ENCODE measurements around the gene RNF26.
A peak's percentile ranks its signal among the peaks of the same experiment; 100 is the strongest.

Gene RNF26

DNA sequence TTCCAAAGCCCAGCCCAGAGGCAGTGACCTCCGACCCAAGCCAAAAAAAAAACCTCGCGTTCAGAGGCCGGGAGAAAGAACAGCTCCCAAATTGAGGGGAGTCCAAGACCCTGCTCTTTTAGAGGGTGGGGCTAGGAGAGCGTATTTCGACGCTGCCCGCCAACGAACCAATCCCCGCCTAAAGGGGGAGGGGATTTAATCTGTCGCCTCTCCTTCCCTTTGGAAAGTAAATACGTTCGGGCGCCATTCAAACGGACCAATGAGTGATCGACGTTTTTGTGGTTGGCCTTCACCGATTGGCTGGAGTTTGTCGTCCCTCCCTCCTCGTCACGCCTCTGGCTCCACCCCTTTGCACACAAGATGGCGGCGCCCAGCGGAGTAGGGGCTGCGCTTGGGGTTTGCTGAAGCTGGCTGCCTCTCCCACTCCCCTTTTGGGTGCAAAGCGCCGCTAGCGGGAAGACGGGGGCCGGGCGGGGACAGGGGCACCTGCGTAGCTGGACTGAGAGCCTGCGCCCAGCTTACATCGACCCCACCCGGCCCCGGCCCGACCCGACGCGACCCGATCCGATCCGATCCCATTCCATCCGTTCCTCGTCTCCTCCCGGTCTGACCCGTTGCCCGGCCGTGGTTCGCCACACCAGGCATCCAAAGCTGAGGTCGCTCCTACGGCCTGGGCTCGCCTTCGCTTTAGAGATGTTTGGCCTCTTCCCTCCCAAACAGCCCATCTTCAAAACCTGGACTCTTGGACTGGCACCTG lies at the start of gene RNF26:
RNF26 (plus strand) TSS at position 354 of the 757 bp plus-strand sequence. CDS start 596 bp downstream, outside the sequence.
- peak; percentile 92 to 99 (median 98) for DNase-seq
- intact Hi-C loops (cut with DNase I) = no loop called here

- DNase-seq = no peak
- intact Hi-C loops (cut with DNase I) = no loop called here
Measured at GRCh38 chr11:119285431-119285830, 48.9 kb upstream of the RNF26 start.

GRCh38 chr11:119288219-119288618 lies 46.1 kb upstream of the RNF26 start:
- intact Hi-C loops (cut with DNase I) = no loop called here
- DNase-seq = no peak

DNA sequence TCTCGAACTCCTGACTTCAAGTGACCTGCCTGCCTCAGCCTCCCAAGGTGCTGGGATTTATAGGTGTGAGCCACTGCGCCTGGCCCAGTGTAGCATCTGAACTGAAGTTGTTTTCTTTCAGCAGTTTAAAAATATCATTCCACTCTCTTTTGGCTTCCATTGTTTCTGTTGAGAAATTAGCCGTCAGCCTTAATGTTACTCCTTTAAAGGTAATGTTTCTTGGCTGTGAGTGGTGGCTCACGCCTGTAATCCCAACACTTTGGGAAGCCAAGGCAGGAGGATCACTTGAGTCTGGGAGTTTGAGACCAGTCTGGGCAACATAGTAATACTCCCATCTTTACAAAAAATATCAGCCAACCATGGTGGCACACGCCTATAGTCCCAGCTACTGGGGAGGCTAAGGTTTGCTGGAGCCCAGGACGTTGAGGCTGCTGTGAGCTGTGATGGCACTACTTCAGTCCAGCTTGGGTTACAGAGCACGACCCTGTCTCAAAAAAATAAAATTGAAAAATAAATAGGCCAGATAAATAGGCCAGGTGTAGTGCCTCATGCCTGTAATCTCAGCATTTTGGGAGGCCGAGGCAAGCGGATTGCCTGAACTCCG lies 43.3 kb upstream of the RNF26 start:
- no peak for DNase-seq
- intact Hi-C loops (cut with DNase I) = no loop called here

GRCh38 chr11:119293461-119293860 lies 40.9 kb upstream of the RNF26 start:
- no peak for DNase-seq
- intact Hi-C loops (cut with DNase I) = no loop called here

- DNase-seq = no peak
- intact Hi-C loops (cut with DNase I) = no loop called here
Measured at GRCh38 chr11:119295178-119295577, 39.1 kb upstream of the RNF26 start.

DNA sequence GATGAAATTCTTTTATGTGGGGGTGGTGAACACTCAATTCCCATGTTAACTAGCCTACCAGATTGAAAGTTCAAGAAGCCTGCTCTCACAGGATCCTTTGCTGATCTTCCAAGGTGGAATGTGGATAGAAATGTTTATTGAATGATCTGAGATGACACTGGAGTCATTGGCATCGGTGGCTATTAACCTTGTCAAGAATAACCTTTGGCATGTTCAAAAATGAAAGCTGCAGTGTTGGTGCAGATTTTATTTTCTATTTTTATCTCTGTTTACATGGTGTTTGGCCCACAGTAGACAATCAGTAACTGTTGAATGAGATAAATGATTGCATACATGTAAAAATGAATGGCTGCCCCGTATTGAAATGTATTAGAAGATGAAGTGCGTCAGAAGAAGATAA lies 36.4 kb upstream of the RNF26 start:
- no peak for DNase-seq
- intact Hi-C loops (cut with DNase I) = no loop called here

GRCh38 chr11:119298726-119299125 lies 35.6 kb upstream of the RNF26 start:
- DNase-seq = no peak
- intact Hi-C loops (cut with DNase I) = no loop called here

DNA sequence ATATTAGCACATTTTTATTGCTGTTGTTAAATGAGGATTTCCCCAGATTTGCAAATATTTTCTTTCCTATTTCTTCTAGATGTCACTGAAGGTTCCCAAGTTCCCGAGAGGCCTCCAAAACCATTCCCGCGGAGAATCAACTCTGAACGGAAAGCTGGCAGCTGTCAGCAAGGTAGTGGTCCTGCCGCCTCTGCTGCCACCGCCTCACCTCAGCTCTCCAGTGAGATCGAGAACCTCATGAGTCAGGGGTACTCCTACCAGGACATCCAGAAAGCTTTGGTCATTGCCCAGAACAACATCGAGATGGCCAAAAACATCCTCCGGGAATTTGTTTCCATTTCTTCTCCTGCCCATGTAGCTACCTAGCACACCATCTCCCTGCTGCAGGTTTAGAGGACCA lies 34.9 kb upstream of the RNF26 start:
- DNase-seq = no peak
- intact Hi-C loops (cut with DNase I) = no loop called here

DNA sequence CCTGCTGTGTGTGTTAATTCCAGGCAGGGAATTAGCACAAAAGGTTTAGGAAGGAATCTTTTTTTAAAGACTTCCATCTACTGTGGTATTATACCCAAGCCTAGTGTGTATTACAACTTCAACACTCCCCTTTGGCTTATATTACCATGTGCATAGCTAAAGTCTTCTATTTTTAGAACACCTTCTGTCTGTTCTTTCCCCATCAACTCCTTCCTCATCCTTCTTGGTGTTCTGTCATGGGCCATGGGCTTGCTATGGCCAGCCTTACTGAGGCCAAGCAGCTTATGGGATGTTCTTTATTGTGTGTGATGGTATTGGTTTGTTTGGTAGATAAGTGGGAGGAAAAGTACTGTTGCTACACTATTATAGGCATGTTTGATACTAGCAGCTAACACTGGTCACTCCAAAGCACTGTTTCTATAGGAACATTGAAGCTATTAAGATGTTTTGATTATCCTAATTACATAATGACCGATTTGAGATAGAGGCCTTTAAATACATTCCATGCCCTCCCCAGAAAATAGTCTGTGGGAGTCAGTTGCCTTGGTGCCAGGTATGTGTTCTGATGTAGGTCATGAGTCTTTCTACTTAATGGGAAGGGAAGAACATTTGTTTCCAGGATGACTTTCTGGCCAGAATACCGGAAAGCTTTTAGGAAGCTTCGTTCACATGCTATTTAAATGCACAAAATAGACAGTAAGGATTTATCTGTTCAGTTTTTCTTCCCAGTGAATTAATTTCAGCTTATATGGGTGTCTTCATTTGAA lies 33.9 kb upstream of the RNF26 start:
- intact Hi-C loops (cut with DNase I) = no loop called here
- DNase-seq = no peak

GRCh38 chr11:119303227-119303718 lies 31.1 kb upstream of the RNF26 start:
- intact Hi-C loops (cut with DNase I) = no loop called here

DNA sequence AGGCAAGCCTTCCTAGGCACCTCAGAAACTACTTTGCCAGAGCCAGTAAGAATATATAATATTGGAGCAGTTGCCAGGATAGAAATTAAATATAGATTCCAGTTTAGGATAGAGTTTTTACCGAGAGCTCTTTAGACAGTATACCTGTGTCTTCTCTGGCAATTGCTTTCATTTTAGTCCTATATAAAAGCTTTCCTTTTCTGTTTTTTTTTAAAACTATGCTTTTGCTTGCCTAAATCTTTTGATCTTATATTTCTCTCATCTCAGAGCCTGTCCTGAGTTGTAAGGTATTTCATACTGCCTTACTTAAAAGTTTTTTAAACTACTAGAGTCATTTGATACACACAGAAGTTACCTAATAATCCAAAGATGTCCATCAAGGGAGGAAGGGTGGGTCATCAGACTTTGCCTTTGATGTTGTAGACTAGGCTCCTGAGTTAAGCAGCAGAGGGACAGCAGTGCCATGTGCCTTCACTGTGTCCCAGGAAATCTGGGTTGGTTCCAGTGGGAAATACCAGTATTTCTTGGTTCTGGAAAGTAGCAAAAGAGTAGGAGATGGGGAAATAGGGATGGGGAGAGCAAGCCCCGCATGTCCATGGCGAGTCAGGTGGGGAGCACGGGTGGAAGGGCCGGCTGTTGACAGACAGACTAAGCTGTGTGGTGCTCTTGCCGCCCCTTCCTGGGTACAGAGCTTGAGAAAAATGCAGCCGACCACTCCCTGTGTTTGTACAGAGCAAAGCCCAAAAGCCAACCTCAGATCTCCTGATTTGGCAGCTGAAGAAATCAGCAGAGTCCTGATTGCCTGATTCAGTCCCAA lies 28.6 kb upstream of the RNF26 start:
- intact Hi-C loops (cut with DNase I) = no loop called here

More at GRCh38 chr11:119303227-119303718, 31.1 kb upstream of the RNF26 start:
- no peak for DNase-seq

GRCh38 chr11:119306373-119306890 lies 27.9 kb upstream of the RNF26 start:
- DNase-seq = no peak
- intact Hi-C loops (cut with DNase I) = no loop called here

More for the DNA sequence above, 28.6 kb upstream of the RNF26 start:
- no peak for DNase-seq

DNA sequence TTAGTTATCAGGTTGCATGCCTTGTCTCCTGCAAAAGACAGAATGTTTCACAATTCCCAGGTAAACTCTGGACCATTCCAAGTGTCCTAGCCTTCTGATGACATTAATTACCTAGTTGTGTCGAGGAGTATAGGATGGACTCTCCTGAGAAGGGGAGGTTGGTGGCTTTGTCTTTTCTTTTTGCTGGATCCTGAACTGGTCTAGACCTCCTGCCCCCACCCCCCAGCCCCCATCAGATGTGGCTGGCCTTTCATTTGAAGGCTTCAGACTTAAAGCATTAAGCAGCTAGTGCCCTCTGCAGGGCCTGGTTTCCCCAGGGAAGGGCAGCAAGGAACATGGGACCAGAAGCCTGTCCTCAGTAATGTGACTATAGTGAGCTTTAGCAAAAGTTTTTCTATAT lies 27.1 kb upstream of the RNF26 start:
- peak in 6 of 42 donors; percentile 32 to 63 (median 39) for DNase-seq
- intact Hi-C loops (cut with DNase I) = no loop called here

- no peak for DNase-seq
- intact Hi-C loops (cut with DNase I) = no loop called here
Measured at GRCh38 chr11:119307974-119308373, 26.4 kb upstream of the RNF26 start.

- intact Hi-C loops (cut with DNase I) = no loop called here
- DNase-seq = no peak
Measured at GRCh38 chr11:119309411-119309810, 24.9 kb upstream of the RNF26 start.

- no peak for DNase-seq
- intact Hi-C loops (cut with DNase I) = no loop called here
Measured at GRCh38 chr11:119309953-119310681, 24.2 kb upstream of the RNF26 start.

- DNase-seq = no peak
Measured at GRCh38 chr11:119310682-119311052, 23.7 kb upstream of the RNF26 start.

More at GRCh38 chr11:119310682-119311052, 23.7 kb upstream of the RNF26 start:
- intact Hi-C loops (cut with DNase I) = no loop called here

Data from head of caudate nucleus (tissue), 42 donors.